Thyroid gland (tissue), 4 donors: Measurements from ENCODE around the gene BCDIN3D. TPM values are rescaled to one million over a fixed set of nuclear protein-coding genes. Genes with fewer than 3 reads are reported as not detected.

Source experiments
- DNase-seq, 2 donors: peaks; one replicate each; pipeline ENCODE4 v3.0.0-alpha.2; 2019
- H3K27ac ChIP-seq, 3 donors: fragments of 200-600 bp; sonication (generic); 1 replicate in 2 of 3; 2 replicates in 1 of 3; pipeline ENCODE4 v1.5.1; 2016 to 2019; ENCODE audit warnings: mild to moderate bottlenecking in 1 of 3, moderate library complexity in 1 of 3
- H3K27me3 ChIP-seq: fragments of 200-600 bp; sonication (generic); one replicate; pipeline ENCODE4 v1.5.1; 2019
- H3K36me3 ChIP-seq, 2 donors: fragments of 200-600 bp; sonication (generic); one replicate each; pipeline ENCODE4 v1.5.1; 2016 to 2019
- H3K4me1 ChIP-seq, 2 donors: fragments of 200-600 bp; sonication (generic); one replicate each; pipeline ENCODE4 v1.5.1; 2017 to 2019
- H3K4me3 ChIP-seq, 3 donors: fragments of 200-600 bp; sonication (generic); replicated peaks in 1 of 3; 1 replicate in 2 of 3; 2 replicates in 1 of 3; pipeline ENCODE4 v1.5.1; 2016; ENCODE audit warnings: mild to moderate bottlenecking in 1 of 3
- H3K9me3 ChIP-seq: fragments of 200-600 bp; sonication (generic); one replicate; pipeline ENCODE4 v1.5.1; 2017
- CTCF ChIP-seq, 6 experiments: fragments of 200-600 bp in 3 of 6; fragments of 450-650 bp in 3 of 6; sonication (generic) in 3 of 6; IDR thresholded peaks; one replicate each; pipeline ENCODE4 v1.5.1; 2016 to 2019; ENCODE audit warnings: antibody characterized with exemption in 6 of 6, mild to moderate bottlenecking in 2 of 6, inconsistent platforms in 1 of 6, moderate library complexity in 1 of 6
- POLR2A ChIP-seq, 2 donors: fragments of 450-650 bp; IDR thresholded peaks; one replicate each; pipeline ENCODE4 v1.6.1; 2017; ENCODE audit warnings: antibody characterized with exemption in 2 of 2, mild to moderate bottlenecking in 2 of 2, moderate library complexity in 1 of 2
- WGBS, 2 donors: methylation state at CpG; one replicate each; pipeline ENCODE4 v1.1.5; 2017; 5-methylcytosine and 5-hydroxymethylcytosine counted together
- intact Hi-C: fragments of 100-400 bp; cut with DNase I; formaldehyde crosslinking; loops from one replicate; pipeline ENCODE4 v1.15.1; 2023
- total RNA-seq, 4 donors: library from RNA; depleted of rRNA; stranded (reverse); fragments of >200 nt; gene quantifications; one replicate each; pipeline ENCODE4 v1.2.3, GENCODE V29; 2016

BCDIN3D gene
- total RNA-seq, 4 donors from 2014 or later: 3.9 to 6.1 (median 4.1) TPM

DNA sequence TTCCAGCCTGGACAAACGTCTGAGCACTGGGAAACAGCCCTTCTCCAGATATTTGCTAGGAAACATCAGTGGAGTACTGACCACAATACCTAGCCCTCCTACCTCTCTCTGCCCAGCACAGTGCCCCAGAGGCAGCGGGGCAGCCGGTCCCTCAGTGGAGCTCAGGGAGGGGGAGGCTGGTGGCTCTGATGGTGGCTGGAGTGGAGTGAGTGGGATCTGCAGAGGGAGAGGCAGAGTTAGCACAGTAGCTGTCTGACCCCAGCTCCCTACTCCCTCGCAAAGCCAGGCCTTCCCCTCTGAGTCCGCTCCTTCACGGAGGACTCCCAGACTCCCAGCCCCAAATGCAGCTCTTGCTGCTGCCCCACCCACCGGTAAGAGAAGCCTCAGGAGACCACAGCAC is 44.7 kb downstream of the BCDIN3D start:
- peaks cover 18 to 36% of the 10 kb centered on the region in 2 donors for H3K36me3 ChIP-seq
- DNase-seq: no peak
- no peaks in the 10 kb centered on the region for H3K4me1 ChIP-seq
- H3K27ac ChIP-seq: no peak overlapping the region
- intact Hi-C loops: no loop called here
- 87 to 90% methylated on average over 5 to 7 of the region's 7 CpGs for WGBS, 2 donors
- H3K4me3 ChIP-seq: no peak overlapping the region
- H3K27me3 ChIP-seq: no peaks in the 10 kb centered on the region
- no peaks in the 10 kb centered on the region for H3K9me3 ChIP-seq
- no peak for TF ChIP-seq CTCF (IDR thresholded peaks at IDR 0.05)
- TF ChIP-seq POLR2A (IDR thresholded peaks at IDR 0.05): no peak

DNA sequence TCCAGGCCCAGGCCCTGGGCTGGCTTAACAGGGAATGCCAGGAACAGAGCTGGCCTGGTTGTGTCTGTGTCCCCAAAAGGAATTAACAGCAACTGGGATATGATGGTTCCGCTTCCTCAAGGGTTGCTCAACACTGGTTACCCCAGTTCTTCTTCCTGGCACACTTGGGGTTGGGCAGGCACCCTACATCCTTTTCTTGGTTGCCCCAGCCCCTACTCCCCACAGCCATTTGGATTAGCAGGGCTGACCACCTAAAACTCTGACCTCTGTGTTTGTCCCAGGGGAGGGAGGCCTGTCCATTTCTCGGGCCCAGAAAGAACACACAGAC is 45.5 kb downstream of the BCDIN3D start:
- Histone ChIP-seq H3K4me1 (no peaks in the 10 kb centered on the region), H3K27me3 (no peaks in the 10 kb centered on the region), H3K4me3 (no peak overlapping the region), H3K9me3 (no peaks in the 10 kb centered on the region), H3K36me3 (peaks cover 10 to 30% of the 10 kb centered on the region in 2 donors), H3K27ac (no peak overlapping the region)
- intact Hi-C loops: no loop called here
- no peak for TF ChIP-seq CTCF (IDR thresholded peaks at IDR 0.05)
- TF ChIP-seq POLR2A (IDR thresholded peaks at IDR 0.05): no peak
- 33 to 100% methylated on average over 1 of the region's 2 CpGs for WGBS, 2 donors
- DNase-seq: no peak

GRCh38 chr12:49796606-49797448 is 46.1 kb downstream of the BCDIN3D start:
- TF ChIP-seq POLR2A (IDR thresholded peaks at IDR 0.05): no peak
- H3K36me3 ChIP-seq: peaks cover 10 to 26% of the 10 kb centered on the region in 2 donors
- H3K4me1 ChIP-seq: no peaks in the 10 kb centered on the region
- H3K4me3 ChIP-seq: no peak overlapping the region
- WGBS, 2 donors: 90 to 98% methylated on average over 2 to 9 of the region's 17 CpGs
- H3K27me3 ChIP-seq: no peaks in the 10 kb centered on the region
- intact Hi-C loops: no loop called here
- no peak for DNase-seq
- no peaks in the 10 kb centered on the region for H3K9me3 ChIP-seq
- no peak overlapping the region for H3K27ac ChIP-seq

- peaks cover 13 to 19% of the 10 kb centered on the region in 2 donors for H3K36me3 ChIP-seq
- intact Hi-C loops: no loop called here
- H3K27ac ChIP-seq: no peak overlapping the region
- no peaks in the 10 kb centered on the region for H3K9me3 ChIP-seq
- no peak overlapping the region for H3K4me3 ChIP-seq
- DNase-seq: no peak
- TF ChIP-seq CTCF (IDR thresholded peaks at IDR 0.05) (no peak), POLR2A (IDR thresholded peaks at IDR 0.05) (no peak)
- no peaks in the 10 kb centered on the region for H3K27me3 ChIP-seq
- 79 to 94% methylated on average over 4 to 12 of the region's 12 CpGs for WGBS, 2 donors
- no peaks in the 10 kb centered on the region for H3K4me1 ChIP-seq
These were observed 46.8 kb downstream of the BCDIN3D start for GRCh38 chr12:49796155-49796554.

DNA sequence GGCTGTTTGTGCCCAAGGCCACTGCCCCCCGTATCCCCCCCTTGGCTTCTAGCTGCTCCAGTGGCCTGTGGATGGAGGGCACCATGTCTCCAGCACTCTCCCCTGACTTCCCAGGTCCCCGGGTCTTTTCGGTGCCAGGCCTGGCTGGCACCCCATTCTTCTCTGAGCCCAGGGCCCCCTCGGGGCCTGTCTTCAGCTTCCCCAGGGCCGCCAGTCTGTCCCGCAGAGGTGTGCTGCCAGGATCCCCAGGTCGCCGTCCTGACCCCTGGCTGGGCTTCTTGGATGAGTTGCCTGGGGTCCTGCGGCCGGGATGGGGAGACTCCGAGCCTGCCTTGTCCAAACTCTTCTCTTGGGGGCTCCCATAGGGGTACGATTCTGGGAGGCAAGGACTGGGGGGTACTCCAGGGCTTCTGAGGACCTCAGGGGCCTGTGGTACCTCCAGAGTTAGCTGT is 47.2 kb downstream of the BCDIN3D start:
- no peak overlapping the region for H3K4me3 ChIP-seq
- intact Hi-C loops: no loop called here
- H3K27ac ChIP-seq: no peak overlapping the region
- TF ChIP-seq POLR2A (IDR thresholded peaks at IDR 0.05) (no peak), CTCF (IDR thresholded peaks at IDR 0.05) (no peak)
- WGBS, 2 donors: 92 to 95% methylated on average over 9 to 11 of the region's 12 CpGs
- no peaks in the 10 kb centered on the region for H3K9me3 ChIP-seq
- no peaks in the 10 kb centered on the region for H3K27me3 ChIP-seq
- H3K4me1 ChIP-seq: no peaks in the 10 kb centered on the region
- H3K36me3 ChIP-seq: peaks cover 13 to 18% of the 10 kb centered on the region in 2 donors
- no peak for DNase-seq
